Coronary artery (tissue), 2 donors: Measurements from ENCODE around the gene BTBD9.

ENCODE experiments used
- DNase-seq: peaks from one replicate; pipeline ENCODE4 v3.0.0-alpha.2; 2017; ENCODE audit warnings: low spot score
- H3K27ac ChIP-seq, 2 donors: fragments of 200-600 bp; sonication (generic); one replicate each; pipeline ENCODE4 v1.5.1; 2016 to 2019
- H3K4me3 ChIP-seq: fragments of 200-600 bp; sonication (generic); 2 replicates; pipeline ENCODE4 v1.5.1; 2016; ENCODE audit warnings: mild to moderate bottlenecking, moderate library complexity
- TF ChIP-seq, protein P1 (sequence below): fragments of 200-600 bp; sonication (generic); IDR thresholded peaks from one replicate; pipeline ENCODE4 v1.5.1; 2019; ENCODE audit warnings: antibody characterized with exemption

BTBD9 gene

DNA sequence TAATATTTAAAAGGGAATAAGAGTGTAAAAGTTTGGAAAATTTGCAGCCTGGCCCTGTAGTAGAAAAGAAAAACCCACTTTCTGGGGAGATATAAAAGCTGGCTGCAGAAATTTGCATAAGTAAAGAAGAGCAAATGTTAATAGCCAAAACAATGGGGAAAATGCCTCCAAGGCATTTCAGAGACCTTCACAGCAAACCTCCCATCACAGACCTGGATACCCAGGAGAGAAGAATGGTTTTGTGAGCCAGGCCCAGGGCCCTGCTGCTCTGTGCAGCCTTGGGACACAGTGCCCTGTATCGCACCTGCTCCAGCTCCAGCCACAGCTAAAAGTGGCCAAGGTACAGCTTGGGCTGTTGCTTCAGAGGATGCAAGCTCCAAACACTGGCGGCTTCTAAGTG lies 113.8 kb downstream of the BTBD9 start:
- TF ChIP-seq, protein P1, sequence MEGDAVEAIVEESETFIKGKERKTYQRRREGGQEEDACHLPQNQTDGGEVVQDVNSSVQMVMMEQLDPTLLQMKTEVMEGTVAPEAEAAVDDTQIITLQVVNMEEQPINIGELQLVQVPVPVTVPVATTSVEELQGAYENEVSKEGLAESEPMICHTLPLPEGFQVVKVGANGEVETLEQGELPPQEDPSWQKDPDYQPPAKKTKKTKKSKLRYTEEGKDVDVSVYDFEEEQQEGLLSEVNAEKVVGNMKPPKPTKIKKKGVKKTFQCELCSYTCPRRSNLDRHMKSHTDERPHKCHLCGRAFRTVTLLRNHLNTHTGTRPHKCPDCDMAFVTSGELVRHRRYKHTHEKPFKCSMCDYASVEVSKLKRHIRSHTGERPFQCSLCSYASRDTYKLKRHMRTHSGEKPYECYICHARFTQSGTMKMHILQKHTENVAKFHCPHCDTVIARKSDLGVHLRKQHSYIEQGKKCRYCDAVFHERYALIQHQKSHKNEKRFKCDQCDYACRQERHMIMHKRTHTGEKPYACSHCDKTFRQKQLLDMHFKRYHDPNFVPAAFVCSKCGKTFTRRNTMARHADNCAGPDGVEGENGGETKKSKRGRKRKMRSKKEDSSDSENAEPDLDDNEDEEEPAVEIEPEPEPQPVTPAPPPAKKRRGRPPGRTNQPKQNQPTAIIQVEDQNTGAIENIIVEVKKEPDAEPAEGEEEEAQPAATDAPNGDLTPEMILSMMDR, result no peak
- H3K27ac ChIP-seq, result no peak overlapping the region
- no peak for DNase-seq
- no peak overlapping the region for H3K4me3 ChIP-seq

DNA sequence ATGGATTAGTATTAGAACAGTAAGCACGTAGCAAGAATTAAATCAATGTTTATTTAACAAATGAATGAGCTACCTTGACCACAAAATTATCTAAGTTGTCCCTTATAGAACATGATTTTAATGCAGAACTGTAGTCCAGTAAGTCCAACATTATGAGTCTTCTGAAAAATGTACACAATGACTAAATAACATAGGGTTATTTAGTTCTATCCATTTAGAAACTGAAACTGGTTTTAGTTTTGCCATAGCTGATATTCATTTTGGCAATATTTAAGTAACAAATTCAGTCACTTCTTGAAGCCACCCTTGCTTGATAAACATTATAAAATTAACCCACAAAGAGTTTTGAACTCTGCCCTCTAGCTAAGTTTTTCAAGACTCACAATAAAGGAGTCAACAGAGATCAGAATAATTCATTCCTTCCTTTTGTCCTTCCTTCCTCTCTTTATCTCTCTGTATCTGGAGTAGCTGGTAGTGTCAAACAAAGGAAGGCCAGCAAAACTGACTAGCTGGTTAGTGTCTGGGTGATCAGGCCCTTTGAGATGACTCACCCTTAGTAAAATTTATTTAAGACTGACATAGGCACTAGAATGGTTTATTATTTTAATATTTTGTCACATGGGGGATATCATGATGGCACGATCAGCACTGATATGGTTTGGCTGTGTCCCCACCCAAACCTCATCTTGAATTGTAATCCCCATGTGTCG lies 115.1 kb downstream of the BTBD9 start:
- H3K27ac ChIP-seq, result no peak overlapping the region
- TF ChIP-seq, protein P1, result no peak
- no peak for DNase-seq
- no peak overlapping the region for H3K4me3 ChIP-seq

DNA sequence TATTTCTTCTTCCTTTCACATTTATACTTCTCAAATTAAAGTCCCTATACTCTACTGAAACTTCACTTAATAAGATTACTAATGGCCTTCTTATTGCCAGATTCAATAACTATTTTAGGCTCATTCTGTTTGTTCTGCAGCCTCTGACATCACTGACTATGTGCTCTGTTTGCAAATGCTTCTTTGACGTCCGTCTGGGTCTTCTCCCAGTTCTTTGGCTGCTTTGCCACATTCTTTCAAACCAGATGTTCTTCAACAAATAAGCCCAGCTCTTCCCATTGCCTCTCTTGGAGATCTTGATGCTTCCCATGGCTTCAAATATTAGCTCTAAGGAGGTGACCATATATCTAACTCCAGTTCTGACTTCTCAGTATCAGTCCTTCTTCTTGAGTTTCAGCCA lies 117.4 kb downstream of the BTBD9 start:
- TF ChIP-seq, protein P1, result no peak
- Histone ChIP-seq H3K27ac (no peak overlapping the region), H3K4me3 (no peak overlapping the region)
- no peak for DNase-seq

DNA sequence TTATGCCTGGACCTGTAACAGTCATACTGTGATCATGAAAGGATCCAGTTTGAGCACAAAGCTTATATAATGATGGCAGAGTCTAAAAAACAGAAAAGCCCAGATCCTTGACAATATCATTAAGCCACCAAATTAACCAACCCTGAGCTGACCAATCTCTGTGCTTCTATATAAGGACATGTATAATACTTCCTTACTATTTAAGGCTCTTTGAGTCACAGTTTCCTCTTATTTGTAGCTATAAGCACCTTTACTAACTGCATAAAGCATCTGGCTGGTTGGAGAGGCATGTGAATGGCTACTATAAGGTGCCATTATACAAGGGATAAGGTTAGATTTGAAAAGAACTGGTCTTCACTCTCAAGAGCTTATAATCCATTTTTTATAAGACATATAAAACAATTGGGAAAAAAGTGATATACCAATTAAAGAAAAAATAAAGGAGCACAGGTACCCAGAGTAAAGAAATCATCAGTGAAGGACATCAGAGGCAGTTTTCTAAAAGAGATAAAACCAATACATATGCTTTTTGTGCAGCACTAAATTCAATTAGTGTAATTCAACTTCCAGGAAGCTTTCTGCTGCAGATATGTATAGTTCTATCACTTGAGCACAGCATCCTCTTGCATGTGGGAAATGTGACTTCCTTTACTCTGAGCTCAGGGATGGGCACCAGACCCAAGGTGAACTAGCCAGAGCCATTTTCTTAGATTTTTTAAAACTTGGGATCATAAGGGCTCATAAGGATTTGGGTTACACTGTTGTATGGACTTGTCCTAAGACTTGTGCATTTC lies 121.0 kb downstream of the BTBD9 start:
- TF ChIP-seq, protein P1, result no peak
- no peak overlapping the region for H3K27ac ChIP-seq
- DNase-seq, result no peak
- no peak overlapping the region for H3K4me3 ChIP-seq

DNA sequence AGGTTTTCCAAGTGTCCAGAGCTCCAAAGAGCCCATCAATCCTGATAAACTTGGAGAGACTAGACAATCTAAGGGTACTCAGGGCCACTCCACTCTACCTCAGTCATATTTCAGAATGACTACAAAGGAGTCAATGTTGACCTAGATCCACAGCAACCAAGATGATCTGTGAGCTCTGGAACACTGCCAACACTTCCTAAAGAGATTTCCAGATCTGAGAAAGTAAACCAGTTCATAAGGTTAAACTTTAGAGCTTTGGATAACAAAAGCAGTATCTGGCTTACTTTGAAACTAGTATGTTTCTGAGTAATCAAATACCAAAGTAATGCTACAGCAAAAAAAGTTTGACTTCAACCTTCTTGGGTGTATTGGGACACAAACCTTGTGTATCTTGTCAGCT lies 122.7 kb downstream of the BTBD9 start:
- Histone ChIP-seq H3K27ac (no peak overlapping the region), H3K4me3 (no peak overlapping the region)
- TF ChIP-seq, protein P1, result no peak
- DNase-seq, result no peak

DNA sequence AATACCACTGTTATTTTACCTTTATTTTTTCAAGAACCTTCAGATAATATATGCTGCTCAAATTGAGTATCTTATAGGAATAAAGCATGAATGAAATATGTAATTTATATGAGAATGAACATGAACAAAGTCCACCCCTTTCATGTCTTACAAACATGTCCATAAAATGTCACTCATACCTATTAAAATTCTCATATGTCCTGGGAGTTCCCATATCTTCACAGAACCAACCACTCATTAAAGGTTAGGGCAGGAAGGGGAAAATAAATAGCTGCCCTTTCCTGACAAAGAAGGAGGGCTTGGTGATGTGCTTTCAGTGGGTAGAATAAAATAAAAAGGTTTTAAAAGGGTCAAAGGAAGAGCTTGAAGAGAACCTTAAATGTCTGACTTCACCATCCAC lies 125.3 kb downstream of the BTBD9 start:
- Histone ChIP-seq H3K27ac (no peak overlapping the region), H3K4me3 (no peak overlapping the region)
- no peak for DNase-seq
- TF ChIP-seq, protein P1, result no peak

DNA sequence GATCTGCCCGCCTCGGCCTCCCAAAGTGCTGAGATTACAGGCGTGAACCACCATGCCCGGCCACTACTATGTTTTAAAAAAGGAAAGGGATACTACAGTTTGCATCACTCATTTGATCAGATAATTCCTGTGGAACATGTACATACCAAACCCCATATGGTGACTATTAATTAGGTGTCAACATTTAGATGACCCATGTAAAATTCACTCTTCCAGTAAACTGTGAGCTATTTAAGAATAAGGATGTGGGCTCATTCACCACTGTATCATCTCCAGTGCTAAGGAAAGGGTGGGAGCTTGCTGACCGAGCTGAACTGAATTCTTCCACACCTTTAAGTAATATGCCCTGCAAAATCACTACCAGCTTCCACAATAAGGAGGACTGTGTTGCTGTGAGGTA lies 127.5 kb downstream of the BTBD9 start:
- Histone ChIP-seq H3K27ac (no peak overlapping the region), H3K4me3 (no peak overlapping the region)
- TF ChIP-seq, protein P1, result no peak
- no peak for DNase-seq
